Bronchial epithelial cell (primary cell): ENCODE measurements around the gene MIER3. TPM values are rescaled to one million over a fixed set of nuclear protein-coding genes. Genes with fewer than 3 reads are reported as not detected.

Source experiments
- DNase-seq: peaks from one replicate; pipeline ENCODE4 v3.0.0-alpha.2; 2010; ENCODE audit warnings: low read depth
- FAIRE-seq: peaks from 2 replicates; lab custom pipeline; 2011; peaks lifted over from hg19 to GRCh38; lab: Jason Lieb, UNC
- H3K27me3 ChIP-seq: 2 replicates; pipeline ENCODE4 v1.5.1; 2011; ENCODE audit warnings: low read length; ENCODE audit not compliant: control insufficient read depth, insufficient read depth
- H3K36me3 ChIP-seq: 2 replicates; pipeline ENCODE4 v1.5.1; 2011; ENCODE audit warnings: low read length; ENCODE audit not compliant: control insufficient read depth, insufficient read depth
- H3K4me3 ChIP-seq: 2 replicates; pipeline ENCODE4 v1.5.1; 2011; ENCODE audit warnings: mild to moderate bottlenecking, low read depth, low read length, control low read depth
- total RNA-seq: library from RNA; depleted of rRNA; stranded (reverse); fragments of >200 nt; gene quantifications from 2 replicates; pipeline ENCODE4 v1.2.1, GENCODE V29; 2014
- TF ChIP-seq, protein P1 (sequence below): IDR thresholded peaks from 2 replicates; pipeline ENCODE4 v1.5.1; 2011; ENCODE audit warnings: mild to moderate bottlenecking, moderate library complexity, low read length, control low read depth, inconsistent platforms; ENCODE audit not compliant: insufficient read depth, severe bottlenecking

MIER3 gene
- total RNA-seq, 1 donor from 2014 or later, result 32.9 TPM

DNA sequence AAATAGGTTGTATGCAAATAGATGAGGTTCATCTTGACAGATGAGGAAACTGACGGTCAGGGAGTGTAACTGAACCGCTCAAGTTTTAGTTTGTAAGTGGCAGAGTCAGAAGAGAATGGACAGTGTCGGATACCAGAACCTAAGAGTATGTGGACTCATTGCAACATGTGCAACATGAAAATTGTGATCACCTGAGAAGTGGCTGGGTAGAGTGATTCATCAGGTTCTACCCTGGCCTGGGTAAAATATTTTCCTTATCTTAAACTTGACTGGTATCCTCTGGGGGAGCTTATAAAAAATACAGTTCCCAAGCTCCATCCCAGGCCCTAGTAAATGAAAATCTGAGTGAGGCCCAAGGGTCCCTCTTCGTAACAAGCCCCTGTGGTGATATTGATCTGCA lies 35.2 kb upstream of the MIER3 start:
- Histone ChIP-seq H3K4me3 (no peak overlapping the region), H3K27me3 (no peaks in the 10 kb centered on the region), H3K36me3 (no peaks in the 10 kb centered on the region)
- no peak for FAIRE-seq
- peak; percentile 19 for DNase-seq
- TF ChIP-seq, protein P1, sequence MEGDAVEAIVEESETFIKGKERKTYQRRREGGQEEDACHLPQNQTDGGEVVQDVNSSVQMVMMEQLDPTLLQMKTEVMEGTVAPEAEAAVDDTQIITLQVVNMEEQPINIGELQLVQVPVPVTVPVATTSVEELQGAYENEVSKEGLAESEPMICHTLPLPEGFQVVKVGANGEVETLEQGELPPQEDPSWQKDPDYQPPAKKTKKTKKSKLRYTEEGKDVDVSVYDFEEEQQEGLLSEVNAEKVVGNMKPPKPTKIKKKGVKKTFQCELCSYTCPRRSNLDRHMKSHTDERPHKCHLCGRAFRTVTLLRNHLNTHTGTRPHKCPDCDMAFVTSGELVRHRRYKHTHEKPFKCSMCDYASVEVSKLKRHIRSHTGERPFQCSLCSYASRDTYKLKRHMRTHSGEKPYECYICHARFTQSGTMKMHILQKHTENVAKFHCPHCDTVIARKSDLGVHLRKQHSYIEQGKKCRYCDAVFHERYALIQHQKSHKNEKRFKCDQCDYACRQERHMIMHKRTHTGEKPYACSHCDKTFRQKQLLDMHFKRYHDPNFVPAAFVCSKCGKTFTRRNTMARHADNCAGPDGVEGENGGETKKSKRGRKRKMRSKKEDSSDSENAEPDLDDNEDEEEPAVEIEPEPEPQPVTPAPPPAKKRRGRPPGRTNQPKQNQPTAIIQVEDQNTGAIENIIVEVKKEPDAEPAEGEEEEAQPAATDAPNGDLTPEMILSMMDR, result no peak

DNA sequence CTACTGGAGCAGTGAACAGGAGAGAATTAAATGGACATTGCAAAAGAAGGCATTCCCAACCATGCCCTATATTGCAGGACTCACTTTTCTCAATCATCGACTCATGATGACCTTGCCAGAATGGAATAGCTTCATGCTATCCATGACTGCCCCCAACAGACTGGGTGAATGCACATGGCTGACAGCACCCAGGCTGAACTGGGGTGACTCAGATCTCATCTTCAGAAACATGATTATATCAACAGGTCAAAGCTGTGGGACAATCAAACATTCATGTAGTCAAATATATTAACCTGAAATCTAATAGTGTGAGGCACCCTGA lies 34.7 kb upstream of the MIER3 start:
- Histone ChIP-seq H3K27me3 (no peaks in the 10 kb centered on the region), H3K36me3 (no peaks in the 10 kb centered on the region), H3K4me3 (no peak overlapping the region)
- peak; percentile 22 for DNase-seq
- FAIRE-seq, result no peak
- TF ChIP-seq, protein P1, result no peak

DNA sequence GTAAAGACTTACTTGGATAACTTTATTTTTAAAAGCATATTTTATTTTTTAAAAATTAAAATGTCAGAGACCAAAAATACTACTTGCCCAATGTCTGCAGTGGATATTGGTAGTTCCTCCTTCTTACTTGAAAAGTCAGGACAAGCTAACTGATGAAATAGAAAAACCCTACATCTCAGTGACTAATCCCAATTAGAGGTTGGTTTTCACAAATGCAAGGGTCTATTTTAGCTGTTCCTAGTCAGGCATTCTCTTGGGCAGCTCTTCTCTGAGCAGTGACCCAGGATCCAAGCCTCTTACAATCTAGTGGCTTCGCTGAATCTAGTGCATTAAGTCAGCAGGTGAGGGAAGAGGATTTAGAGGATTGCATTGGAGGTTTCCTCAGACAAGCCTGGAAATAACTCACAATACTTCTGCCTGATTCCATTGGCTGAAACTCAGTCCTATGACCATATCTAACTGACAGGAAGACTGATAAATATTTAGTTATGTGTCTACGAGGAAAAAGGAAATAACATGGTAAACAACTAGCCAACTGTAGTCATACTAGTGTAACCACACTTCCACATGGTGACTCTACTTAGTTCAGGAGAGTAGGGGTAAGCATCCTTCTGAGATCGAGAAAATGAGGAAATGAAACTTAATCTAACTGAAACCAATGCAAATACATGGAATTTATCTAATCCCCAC lies 34.2 kb upstream of the MIER3 start:
- no peaks in the 10 kb centered on the region for H3K27me3 ChIP-seq
- FAIRE-seq (no peak), DNase-seq (peak; percentile 9)
- H3K36me3 ChIP-seq, result no peaks in the 10 kb centered on the region
- TF ChIP-seq, protein P1, result no peak
- H3K4me3 ChIP-seq, result no peak overlapping the region

- no peak for FAIRE-seq
- Histone ChIP-seq H3K36me3 (no peaks in the 10 kb centered on the region), H3K4me3 (no peak overlapping the region), H3K27me3 (no peaks in the 10 kb centered on the region)
- no peak for DNase-seq
- TF ChIP-seq, protein P1, result no peak
Observed at GRCh38 chr5:56984445-56984844, 32.5 kb upstream of the MIER3 start.

GRCh38 chr5:56983593-56984361 lies 31.9 kb upstream of the MIER3 start:
- Histone ChIP-seq H3K36me3 (no peaks in the 10 kb centered on the region), H3K4me3 (no peak overlapping the region), H3K27me3 (no peaks in the 10 kb centered on the region)
- TF ChIP-seq, protein P1, result no peak
- DNase-seq (no peak), FAIRE-seq (no peak)
